ENCODE data around the gene GCSH.

The GCSH gene

GRCh38 chr16:81053761-81054160 lies 42.4 kb downstream of the GCSH start:
- no peak for DNase-seq (ENCODE audit: low read depth, low spot score)

GRCh38 chr16:81042821-81043220 lies 53.4 kb downstream of the GCSH start:
- no peak for DNase-seq (ENCODE audit: low read depth, low spot score)

GRCh38 chr16:81041696-81042095 lies 54.5 kb downstream of the GCSH start:
- no peak for DNase-seq (ENCODE audit: low read depth, low spot score)

GRCh38 chr16:81040842-81041241 lies 55.4 kb downstream of the GCSH start:
- no peak for DNase-seq (ENCODE audit: low read depth, low spot score)

- no peak for DNase-seq (ENCODE audit: low read depth, low spot score)
Observed at GRCh38 chr16:81040131-81040530, 56.1 kb downstream of the GCSH start.

- DNase-seq (ENCODE audit: low read depth, low spot score) = no peak
Observed at GRCh38 chr16:81036751-81037350, 59.3 kb downstream of the GCSH start.

GRCh38 chr16:81035975-81036750 lies 60.0 kb downstream of the GCSH start:
- DNase-seq (ENCODE audit: low read depth, low spot score) = peak; percentile 3

- DNase-seq (ENCODE audit: low read depth, low spot score) = peak; percentile 76
Observed at GRCh38 chr16:81035398-81035974, 60.7 kb downstream of the GCSH start, which contains the start of gene ATMIN. TSS of gene ATMIN (plus strand) at chr16:81035842. CDS start at chr16:81035871, 29 bp downstream.
